GM19239 (cell line): ENCODE results near the gene LST1.
A peak's percentile ranks its signal among the peaks of the same experiment; 100 is the strongest.
"Not testable (repeated sequence)": the region's sequence is repeated elsewhere in the genome, so short reads cannot be mapped to it uniquely, and the experiment has no call there.

Experiments
- DNase-seq: peaks from one replicate; pipeline ENCODE4 v3.0.0; 2011; ENCODE audit warnings: low spot score; ENCODE audit not compliant: insufficient read length
- FAIRE-seq: peaks from 2 replicates; lab custom pipeline; 2011; peaks lifted over from hg19 to GRCh38; lab: Jason Lieb, UNC

Gene LST1

GRCh38 chr6:31586008-31586407 is at the start of gene LST1:
TSS of gene LST1 (plus strand) at chr6:31586277. CDS start at chr6:31587300, 1,023 bp downstream.
- no peak for DNase-seq
- peak; percentile 35 for FAIRE-seq

- no peak for FAIRE-seq
- no peak for DNase-seq
Measured at GRCh38 chr6:31538805-31539400, 47.2 kb upstream of the LST1 start.

- DNase-seq: no peak
- no peak for FAIRE-seq
Measured at GRCh38 chr6:31540640-31541039, 45.4 kb upstream of the LST1 start.

GRCh38 chr6:31541059-31541657 is 44.9 kb upstream of the LST1 start:
- FAIRE-seq (peak; percentile 60), DNase-seq (no peak)

GRCh38 chr6:31541658-31542521 is 44.2 kb upstream of the LST1 start, which contains the start of gene DDX39B:
TSS of gene DDX39B (minus strand) at chr6:31542003. CDS start at chr6:31540532, 1,471 bp downstream.
- DNase-seq (peak; percentile 85), FAIRE-seq (peak; percentile 95)

- no peak for FAIRE-seq
- no peak for DNase-seq
Measured at GRCh38 chr6:31543639-31544038, 42.4 kb upstream of the LST1 start.

GRCh38 chr6:31544676-31545075 is 41.4 kb upstream of the LST1 start:
- no peak for DNase-seq
- no peak for FAIRE-seq

GRCh38 chr6:31545291-31545690 is 40.8 kb upstream of the LST1 start:
- DNase-seq (no peak), FAIRE-seq (no peak)

- no peak for DNase-seq
- peak; percentile 93 for FAIRE-seq
Measured at GRCh38 chr6:31546339-31546957, 39.6 kb upstream of the LST1 start, which contains the start of gene ATP6V1G2. TSS of gene ATP6V1G2 (minus strand) at chr6:31546608. CDS start at chr6:31546559, 49 bp downstream.

- DNase-seq (peak; percentile 58), FAIRE-seq (peak; percentile 97)
Measured at GRCh38 chr6:31546958-31547726, 38.9 kb upstream of the LST1 start, which contains the start of gene NFKBIL1. TSS of gene NFKBIL1 (plus strand) at chr6:31547608. CDS start at chr6:31547695, 87 bp downstream.

GRCh38 chr6:31547727-31548543 is 38.1 kb upstream of the LST1 start:
- FAIRE-seq: no peak
- no peak for DNase-seq

GRCh38 chr6:31548544-31548873 is 37.6 kb upstream of the LST1 start:
- no peak for DNase-seq
- FAIRE-seq: no peak

GRCh38 chr6:31551371-31551770 is 34.7 kb upstream of the LST1 start:
- not testable (repeated sequence) for DNase-seq
- peak; percentile 84 for FAIRE-seq

GRCh38 chr6:31556307-31556706 is 29.8 kb upstream of the LST1 start:
- DNase-seq (no peak), FAIRE-seq (peak; percentile 79)

- no peak for FAIRE-seq
- DNase-seq: no peak
Measured at GRCh38 chr6:31557443-31558317, 28.4 kb upstream of the LST1 start.

GRCh38 chr6:31558318-31558625 is 27.8 kb upstream of the LST1 start:
- FAIRE-seq (no peak), DNase-seq (no peak)

- DNase-seq (no peak), FAIRE-seq (peak; percentile 91)
Measured at GRCh38 chr6:31558631-31559500, 27.2 kb upstream of the LST1 start.
